Measurements from ENCODE around the gene CYB561A3. TPM values are rescaled to one million over a fixed set of nuclear protein-coding genes. Genes with fewer than 3 reads are reported as not detected.

CYB561A3 gene
- total RNA-seq, 3 donors from 2014 or later, result 28.8 to 35.2 (median 33.3) TPM

DNA sequence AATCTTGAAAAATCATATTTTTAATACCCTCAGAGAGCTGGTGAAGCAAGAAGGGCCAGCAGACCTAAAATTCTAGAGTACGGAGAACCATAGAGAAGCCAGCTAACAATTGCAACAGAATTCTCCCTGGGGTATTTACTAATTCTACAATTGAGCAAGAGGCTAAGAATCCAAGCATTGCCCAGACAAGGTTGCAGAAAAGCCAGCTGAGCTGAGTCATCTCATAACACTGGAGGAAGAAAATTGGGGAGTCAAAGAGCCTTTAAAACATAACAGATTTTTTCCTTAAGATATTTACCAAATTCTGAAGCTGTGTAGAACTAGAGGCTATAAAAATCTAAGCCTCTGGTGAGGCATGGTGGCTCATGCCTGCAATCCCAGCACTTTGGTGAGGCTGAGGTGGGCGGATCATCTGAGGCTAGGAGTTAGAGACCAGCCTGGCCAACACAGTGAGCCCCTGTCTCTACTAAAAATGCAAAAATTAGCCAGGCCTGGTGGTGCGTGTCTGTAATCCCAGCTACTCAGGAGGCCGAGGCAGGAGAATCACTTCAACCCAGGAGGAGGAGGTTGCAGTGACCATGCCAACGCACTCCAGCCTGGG lies 17.1 kb upstream of the CYB561A3 start:
- ATAC-seq, result no peak
- H3K4me1 Mint-ChIP-seq (ENCODE audit: low read depth), result no peaks in the 10 kb centered on the region
- H3K9me3 Mint-ChIP-seq, result no peaks in the 10 kb centered on the region
- H3K4me3 Mint-ChIP-seq, result no peak overlapping the region
- no peaks in the 10 kb centered on the region for H3K27me3 Mint-ChIP-seq (ENCODE audit: low read depth)
- DNase-seq, result no peak
- H3K36me3 Mint-ChIP-seq (ENCODE audit: insufficient read depth), result peaks cover 12% of the 10 kb centered on the region

DNA sequence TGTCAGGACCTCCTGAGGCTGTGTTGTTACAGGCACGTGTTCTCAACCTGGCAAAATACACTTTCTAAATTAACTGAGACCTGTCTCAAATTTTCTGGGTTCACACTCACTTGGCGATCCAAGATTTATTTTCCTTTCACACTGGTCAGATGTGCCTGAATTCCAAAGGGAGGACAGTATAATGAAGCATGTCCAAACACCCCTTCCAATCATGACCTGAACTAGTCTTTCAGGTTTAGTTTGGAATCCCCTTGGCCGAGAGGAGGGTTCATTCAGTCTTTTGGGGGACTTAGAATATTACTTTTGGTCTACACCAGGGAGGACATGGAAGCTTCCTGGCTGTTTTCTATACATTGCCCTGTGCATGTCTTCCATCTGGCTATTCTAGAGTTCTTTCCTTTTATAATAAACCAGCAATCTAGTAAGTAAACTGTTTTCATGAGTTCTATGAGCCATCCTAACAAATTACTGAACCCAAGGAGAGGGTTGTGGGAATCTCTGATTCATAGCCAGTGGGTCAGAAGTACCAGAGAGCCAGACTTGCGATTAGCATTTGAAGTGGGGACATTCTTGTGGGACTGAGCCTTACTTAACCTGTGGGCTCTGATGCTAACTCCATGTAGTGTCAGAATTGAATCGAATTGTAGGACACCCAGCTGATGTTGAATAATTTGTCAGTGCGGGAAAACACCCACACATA lies 15.9 kb upstream of the CYB561A3 start:
- Mint-ChIP-seq H3K4me3 (no peak overlapping the region), H3K36me3 (ENCODE audit: insufficient read depth) (peaks cover 12% of the 10 kb centered on the region), H3K4me1 (ENCODE audit: low read depth) (no peaks in the 10 kb centered on the region), H3K9me3 (no peaks in the 10 kb centered on the region), H3K27me3 (ENCODE audit: low read depth) (no peaks in the 10 kb centered on the region)
- no peak for DNase-seq
- ATAC-seq, result no peak

DNA sequence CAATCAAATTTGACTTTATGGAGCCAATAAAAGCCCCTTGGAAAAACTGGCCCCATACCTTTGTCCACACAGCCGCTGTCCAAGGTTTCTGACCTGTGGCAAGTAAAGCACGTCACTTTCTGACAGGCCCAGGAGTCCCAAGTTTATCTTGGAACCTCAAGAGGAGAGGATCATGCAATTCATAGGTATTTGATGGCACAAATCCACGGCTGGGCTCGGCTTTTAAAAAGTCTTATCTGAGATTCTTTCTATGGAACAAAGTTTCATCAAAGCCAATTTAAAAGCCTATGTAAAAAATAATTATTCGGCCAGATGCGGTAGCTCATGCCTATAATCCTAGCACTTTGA lies 14.1 kb upstream of the CYB561A3 start:
- H3K4me1 Mint-ChIP-seq (ENCODE audit: low read depth), result no peaks in the 10 kb centered on the region
- DNase-seq (no peak), ATAC-seq (no peak)
- no peaks in the 10 kb centered on the region for H3K9me3 Mint-ChIP-seq
- peaks cover 18% of the 10 kb centered on the region for H3K36me3 Mint-ChIP-seq (ENCODE audit: insufficient read depth)
- no peak overlapping the region for H3K4me3 Mint-ChIP-seq
- no peaks in the 10 kb centered on the region for H3K27me3 Mint-ChIP-seq (ENCODE audit: low read depth)

DNA sequence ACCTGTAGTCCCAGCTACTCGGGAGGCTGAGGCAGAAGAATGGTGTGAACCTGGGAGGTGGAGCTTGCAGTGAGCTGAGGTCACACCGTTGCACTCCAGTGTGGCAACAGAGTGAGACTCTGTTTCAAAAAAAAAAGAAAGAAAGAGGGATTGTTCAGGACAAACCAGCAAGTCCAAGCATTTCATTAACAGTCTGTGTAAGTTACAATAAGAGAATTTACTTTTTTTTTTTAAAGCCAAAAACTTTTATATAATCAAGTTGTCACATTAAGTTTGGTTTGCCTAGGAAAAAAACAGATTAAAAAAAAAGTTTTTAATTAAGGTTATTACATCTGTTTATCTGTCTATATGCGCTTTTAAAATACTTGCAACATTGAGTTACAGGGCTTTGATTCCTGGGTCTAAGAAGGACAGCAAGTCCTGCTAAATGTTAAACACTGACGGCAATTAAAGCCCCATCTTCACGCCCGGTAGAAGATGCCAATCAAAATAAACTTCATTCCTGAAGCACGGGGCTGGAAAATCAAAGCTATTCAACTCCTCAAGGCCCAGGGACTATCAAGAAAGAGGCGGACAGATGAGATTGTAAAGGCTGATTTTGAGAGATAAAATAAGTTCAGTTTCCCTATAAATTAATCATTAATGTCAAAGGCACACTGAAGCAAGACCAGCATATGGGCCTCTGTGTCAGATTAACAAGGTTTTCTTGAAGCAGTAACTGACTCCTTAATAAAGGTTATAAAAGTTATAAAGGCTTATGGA lies 11.2 kb upstream of the CYB561A3 start:
- peaks cover 30% of the 10 kb centered on the region for H3K36me3 Mint-ChIP-seq (ENCODE audit: insufficient read depth)
- DNase-seq, result no peak
- no peak for ATAC-seq

DNA sequence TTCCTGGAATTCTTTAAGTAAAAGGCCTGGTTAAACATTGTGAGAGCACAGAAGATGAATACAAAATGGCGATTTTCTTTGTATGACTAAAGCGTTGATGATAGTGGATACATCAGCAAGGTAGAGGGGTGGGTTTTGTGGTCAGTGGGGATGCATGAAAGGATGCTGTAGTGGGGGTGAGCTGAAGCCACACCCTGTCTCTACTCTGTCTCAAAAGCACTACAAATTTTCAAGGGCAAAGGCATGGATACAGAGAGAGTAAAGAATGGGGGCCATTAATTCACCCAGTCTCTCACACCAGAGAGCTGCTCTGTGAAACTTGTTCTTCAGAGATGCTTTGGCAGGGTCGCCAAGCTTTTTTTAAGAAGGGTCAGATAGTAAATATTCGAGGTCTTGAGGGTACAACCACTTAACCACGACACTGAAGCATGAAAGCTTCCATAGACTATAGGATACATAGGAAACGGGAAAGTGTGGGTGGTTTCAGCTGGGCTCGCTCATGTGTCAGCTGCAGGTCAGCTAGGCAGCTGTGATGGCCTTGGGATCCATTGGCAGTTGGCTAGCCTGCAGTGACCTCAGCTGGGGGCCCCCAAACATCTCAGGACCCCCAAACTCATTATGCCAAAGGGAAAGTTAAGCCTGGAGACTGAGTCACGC lies 8.8 kb upstream of the CYB561A3 start:
- no peak for DNase-seq
- no peaks in the 10 kb centered on the region for H3K9me3 Mint-ChIP-seq
- peaks cover 29% of the 10 kb centered on the region for H3K36me3 Mint-ChIP-seq (ENCODE audit: insufficient read depth)
- no peaks in the 10 kb centered on the region for H3K4me1 Mint-ChIP-seq (ENCODE audit: low read depth)
- ATAC-seq, result no peak
- H3K27me3 Mint-ChIP-seq (ENCODE audit: low read depth), result no peaks in the 10 kb centered on the region
- H3K4me3 Mint-ChIP-seq, result no peak overlapping the region

More for the DNA sequence above, 11.2 kb upstream of the CYB561A3 start:
- Mint-ChIP-seq H3K4me3 (no peak overlapping the region), H3K4me1 (ENCODE audit: low read depth) (no peaks in the 10 kb centered on the region), H3K27me3 (ENCODE audit: low read depth) (no peaks in the 10 kb centered on the region), H3K9me3 (no peaks in the 10 kb centered on the region)

DNA sequence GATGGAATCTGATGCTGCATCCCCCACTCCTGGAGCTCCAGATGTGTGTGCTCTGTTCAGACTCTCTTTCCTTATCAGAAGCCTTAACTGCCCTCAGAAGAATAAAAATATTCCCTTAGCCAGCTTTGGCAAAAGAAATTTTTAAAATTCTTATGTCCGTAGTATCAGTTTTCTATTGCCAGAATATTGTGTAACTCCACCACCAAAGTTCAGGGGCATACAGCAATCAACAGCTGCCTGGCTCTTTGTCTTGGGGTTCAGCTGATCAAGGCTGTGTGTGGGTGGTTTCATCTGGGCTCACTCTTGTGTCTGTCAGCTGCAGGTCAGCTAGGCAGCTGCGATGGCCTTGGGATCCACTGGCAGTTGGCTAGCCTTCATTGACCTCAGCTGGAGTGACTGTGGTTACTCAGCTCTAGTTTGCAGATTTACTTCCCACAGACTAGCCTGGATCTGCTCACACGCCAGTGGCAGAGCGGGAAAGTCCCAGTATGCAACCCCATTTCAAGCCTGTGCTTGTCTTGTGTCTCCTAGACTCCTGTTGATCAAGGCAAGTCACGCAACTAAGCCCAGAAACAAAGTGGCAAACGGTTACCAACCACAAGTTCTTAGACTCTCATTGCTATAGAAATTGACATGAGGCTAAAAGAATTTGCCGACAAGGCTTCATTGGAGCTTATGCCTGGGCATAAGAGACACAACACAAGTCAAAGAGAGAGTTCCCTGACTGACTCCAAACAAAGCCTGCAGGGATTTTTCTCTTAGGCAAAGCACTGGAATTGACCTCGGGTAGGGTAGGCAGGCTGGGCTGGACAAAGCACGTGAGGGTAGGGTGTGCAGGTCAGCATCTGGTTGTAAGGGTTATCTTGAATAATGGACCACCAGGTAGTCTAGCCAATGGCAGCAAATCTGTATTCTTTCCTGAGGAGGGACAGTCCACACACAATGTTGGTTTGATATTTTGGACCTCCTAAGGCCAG lies 8.0 kb upstream of the CYB561A3 start:
- no peak overlapping the region for H3K4me3 Mint-ChIP-seq
- no peaks in the 10 kb centered on the region for H3K9me3 Mint-ChIP-seq
- H3K36me3 Mint-ChIP-seq (ENCODE audit: insufficient read depth), result peaks cover 27% of the 10 kb centered on the region
- no peaks in the 10 kb centered on the region for H3K4me1 Mint-ChIP-seq (ENCODE audit: low read depth)
- DNase-seq, result no peak
- no peaks in the 10 kb centered on the region for H3K27me3 Mint-ChIP-seq (ENCODE audit: low read depth)
- no peak for ATAC-seq

DNA sequence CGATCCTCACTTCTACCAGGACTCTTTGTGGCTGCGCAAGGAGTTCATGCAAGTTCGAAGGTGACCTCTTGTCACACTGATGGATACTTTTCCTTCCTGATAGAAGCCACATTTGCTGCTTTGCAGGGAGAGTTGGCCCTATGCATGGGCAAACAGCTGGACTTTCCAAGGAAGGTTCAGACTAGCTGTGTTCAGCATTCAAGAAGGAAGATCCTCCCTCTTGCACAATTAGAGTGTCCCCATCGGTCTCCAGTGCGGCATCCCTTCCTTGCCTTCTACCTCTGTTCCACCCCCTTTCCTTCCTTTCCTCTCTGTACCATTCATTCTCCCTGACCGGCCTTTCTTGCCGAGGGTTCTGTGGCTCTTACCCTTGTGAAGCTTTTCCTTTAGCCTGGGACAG lies 7.0 kb upstream of the CYB561A3 start:
- Mint-ChIP-seq H3K36me3 (ENCODE audit: insufficient read depth) (peaks cover 31% of the 10 kb centered on the region), H3K4me3 (no peak overlapping the region), H3K27me3 (ENCODE audit: low read depth) (no peaks in the 10 kb centered on the region), H3K4me1 (ENCODE audit: low read depth) (peaks cover 4% of the 10 kb centered on the region), H3K9me3 (no peaks in the 10 kb centered on the region)
- DNase-seq (no peak), ATAC-seq (no peak)

DNA sequence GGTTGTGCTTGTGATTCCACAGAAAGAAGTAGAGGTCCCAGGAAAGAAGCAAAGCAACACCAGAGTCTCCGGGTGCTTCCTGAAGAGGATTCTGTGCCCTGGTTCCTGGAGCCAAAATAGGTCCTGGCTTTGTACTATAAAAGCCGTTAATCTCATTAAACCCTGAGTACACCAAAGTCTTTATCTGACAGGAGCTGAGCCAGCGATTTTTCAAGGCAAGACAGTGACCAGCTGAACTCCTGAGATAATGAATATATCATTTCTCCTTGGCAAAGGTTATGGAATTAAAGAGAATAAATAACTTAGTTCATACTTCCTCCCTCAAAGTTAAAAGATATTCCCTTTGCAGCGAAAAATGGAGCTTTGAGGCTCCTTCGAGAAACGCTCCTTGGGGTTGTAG lies 5.7 kb upstream of the CYB561A3 start:
- Mint-ChIP-seq H3K27me3 (ENCODE audit: low read depth) (no peaks in the 10 kb centered on the region), H3K36me3 (ENCODE audit: insufficient read depth) (peaks cover 33% of the 10 kb centered on the region), H3K4me3 (no peak overlapping the region), H3K9me3 (no peaks in the 10 kb centered on the region), H3K4me1 (ENCODE audit: low read depth) (peaks cover 15% of the 10 kb centered on the region)
- ATAC-seq (no peak), DNase-seq (no peak)

DNA sequence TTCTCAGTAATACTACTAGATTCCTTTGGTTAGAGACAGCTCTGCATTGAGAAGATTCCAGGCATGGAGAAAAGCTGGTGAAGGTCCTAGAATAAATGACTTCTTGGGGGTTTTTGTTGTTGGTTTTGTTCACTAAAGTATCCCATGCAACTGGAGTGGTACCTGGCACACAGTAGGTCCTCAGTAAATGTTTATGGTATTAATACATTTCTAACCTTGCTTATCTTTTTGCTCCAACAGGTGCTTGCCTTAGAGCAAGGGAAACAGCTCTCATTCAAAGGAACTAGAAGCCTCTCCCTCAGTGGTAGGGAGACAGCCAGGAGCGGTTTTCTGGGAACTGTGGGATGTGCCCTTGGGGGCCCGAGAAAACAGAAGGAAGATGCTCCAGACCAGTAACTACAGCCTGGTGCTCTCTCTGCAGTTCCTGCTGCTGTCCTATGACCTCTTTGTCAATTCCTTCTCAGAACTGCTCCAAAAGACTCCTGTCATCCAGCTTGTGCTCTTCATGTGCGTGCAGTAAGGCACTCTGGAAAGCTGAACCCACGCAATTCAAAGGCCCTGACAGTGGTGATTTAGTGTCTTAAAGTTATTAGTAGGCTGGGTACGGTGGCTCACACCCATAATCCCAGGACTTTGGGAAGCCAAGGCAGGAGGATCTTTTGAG lies 2.5 kb upstream of the CYB561A3 start:
- DNase-seq (no peak), ATAC-seq (no peak)
- H3K4me1 Mint-ChIP-seq (ENCODE audit: low read depth), result peaks cover 30% of the 10 kb centered on the region
- H3K27me3 Mint-ChIP-seq (ENCODE audit: low read depth), result no peaks in the 10 kb centered on the region
- H3K4me3 Mint-ChIP-seq, result peak overlapping the region; percentile 100
- H3K9me3 Mint-ChIP-seq, result no peaks in the 10 kb centered on the region
- peaks cover 21% of the 10 kb centered on the region for H3K36me3 Mint-ChIP-seq (ENCODE audit: insufficient read depth)

DNA sequence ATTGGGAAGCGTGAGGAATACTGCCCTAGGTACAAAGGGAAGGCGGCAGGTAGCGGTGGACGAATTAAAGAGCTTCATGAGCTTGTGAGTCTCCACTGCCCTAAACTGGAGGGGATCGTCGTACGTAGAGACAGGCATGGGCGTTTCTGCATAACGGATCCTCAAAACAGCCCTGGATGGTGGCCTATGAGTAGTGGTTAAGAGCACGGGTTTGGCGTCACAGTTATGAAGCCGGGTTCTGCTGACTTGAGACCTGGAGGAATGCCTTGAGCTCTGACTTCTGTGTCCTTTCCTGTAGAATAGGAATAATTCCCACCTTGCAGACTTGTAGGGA lies 827 bp upstream of the CYB561A3 start:
- DNase-seq, result peak; percentile 14
- Mint-ChIP-seq H3K36me3 (ENCODE audit: insufficient read depth) (peaks cover 12% of the 10 kb centered on the region), H3K4me3 (peak overlapping the region; percentile 100), H3K4me1 (ENCODE audit: low read depth) (peaks cover 35% of the 10 kb centered on the region), H3K27me3 (ENCODE audit: low read depth) (no peaks in the 10 kb centered on the region), H3K9me3 (no peaks in the 10 kb centered on the region)
- ATAC-seq, result peak; percentile 25 to 26

DNA sequence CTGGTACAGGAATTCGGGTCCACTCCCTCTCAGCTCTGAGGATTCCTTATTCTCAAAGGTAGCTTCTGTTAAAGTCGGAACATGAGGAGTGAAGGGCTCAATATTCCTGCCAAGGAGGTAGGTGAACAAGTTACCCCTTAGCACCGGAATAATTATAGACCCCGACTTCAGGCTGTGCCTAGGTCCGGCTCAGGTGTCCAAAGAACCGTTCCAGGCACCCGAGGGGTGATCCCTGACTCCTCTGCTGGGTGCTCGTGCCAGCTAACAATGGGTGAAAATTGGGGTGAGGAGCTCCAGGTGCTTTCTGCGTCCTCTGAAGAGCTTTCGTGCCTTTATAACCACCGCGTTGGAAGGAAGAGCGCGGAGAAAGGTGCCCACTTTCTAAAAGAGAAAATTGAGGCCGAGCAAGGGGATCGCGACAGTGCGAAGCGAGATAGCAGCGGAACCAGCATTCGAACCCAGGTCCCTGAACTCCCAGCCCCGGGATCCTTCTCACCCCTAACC lies 393 bp downstream of the CYB561A3 start:
- H3K9me3 Mint-ChIP-seq, result no peaks in the 10 kb centered on the region
- H3K27me3 Mint-ChIP-seq (ENCODE audit: low read depth), result no peaks in the 10 kb centered on the region
- peaks cover 10% of the 10 kb centered on the region for H3K36me3 Mint-ChIP-seq (ENCODE audit: insufficient read depth)
- ATAC-seq (peak; percentile 0 to 1), DNase-seq (no peak)
- peak overlapping the region; percentile 100 for H3K4me3 Mint-ChIP-seq
- H3K4me1 Mint-ChIP-seq (ENCODE audit: low read depth), result peaks cover 41% of the 10 kb centered on the region

DNA sequence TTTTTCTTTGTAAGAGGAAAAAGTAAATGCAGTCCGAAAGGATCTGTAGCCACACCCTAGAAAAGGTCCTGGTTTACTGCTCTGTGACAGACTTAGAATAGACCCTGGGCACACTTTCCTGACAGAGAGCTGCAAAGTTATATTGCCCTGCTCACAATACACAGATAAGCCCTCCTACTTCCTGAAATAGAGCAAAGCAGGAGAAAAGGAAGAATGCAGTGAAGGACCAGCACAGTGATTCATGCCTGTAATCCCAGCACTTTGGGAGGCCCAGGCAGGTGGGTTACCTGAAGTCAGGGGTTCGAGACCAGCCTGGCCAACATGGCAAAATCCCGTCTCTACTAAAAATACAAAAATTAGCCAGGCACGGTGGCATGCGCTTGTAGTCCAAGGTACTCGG lies 2.2 kb downstream of the CYB561A3 start:
- Mint-ChIP-seq H3K4me3 (peak overlapping the region; percentile 100), H3K9me3 (no peaks in the 10 kb centered on the region), H3K36me3 (ENCODE audit: insufficient read depth) (peaks cover 8% of the 10 kb centered on the region), H3K4me1 (ENCODE audit: low read depth) (peaks cover 42% of the 10 kb centered on the region), H3K27me3 (ENCODE audit: low read depth) (no peaks in the 10 kb centered on the region)
- no peak for DNase-seq
- ATAC-seq, result no peak

DNA sequence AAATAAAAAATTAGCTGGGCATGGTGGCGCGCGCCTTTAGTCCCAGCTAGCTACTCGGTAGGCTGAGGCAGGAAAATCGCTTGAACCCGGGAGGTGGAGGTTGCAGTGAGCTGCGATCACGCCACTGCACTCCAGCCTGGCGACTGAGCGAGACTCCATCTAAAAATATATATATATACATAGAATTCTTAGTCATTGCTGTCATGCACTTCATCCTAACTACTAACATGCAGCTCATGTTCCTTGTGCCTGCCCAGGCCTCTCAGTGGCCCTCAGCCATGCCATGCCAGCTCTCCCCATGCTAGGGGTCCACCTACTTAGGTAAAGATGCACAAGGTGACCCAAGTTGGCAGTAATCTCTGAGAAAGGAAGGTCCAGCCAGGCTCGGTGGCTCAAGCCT lies 3.1 kb downstream of the CYB561A3 start:
- Mint-ChIP-seq H3K36me3 (ENCODE audit: insufficient read depth) (peaks cover 6% of the 10 kb centered on the region), H3K4me3 (no peak overlapping the region), H3K9me3 (no peaks in the 10 kb centered on the region), H3K4me1 (ENCODE audit: low read depth) (peaks cover 39% of the 10 kb centered on the region), H3K27me3 (ENCODE audit: low read depth) (no peaks in the 10 kb centered on the region)
- DNase-seq, result no peak
- no peak for ATAC-seq
